ENCODE measurements around the gene MED14. TPM values are rescaled to one million over a fixed set of nuclear protein-coding genes. Genes with fewer than 3 reads are reported as not detected.

Gene MED14
- total and polyA plus RNA-seq, 2 of the 8 experiments (the other 6 are each of a cell fraction or from before 2014, with no cell fraction given), result 79.7 to 117 TPM

GRCh38 chrX:40687169-40687568, 48.2 kb downstream of the MED14 start (continued):
- TF ChIP-seq CHD7 (IDR thresholded peaks at IDR 0.05; ENCODE audit: insufficient replicate concordance, low read length), result no peak
- no peak for TF ChIP-seq JUND (IDR thresholded peaks at IDR 0.05; ENCODE audit: low read length)
